ENCODE data around the gene ATP6V1B1.
A peak's percentile ranks its signal among the peaks of the same experiment; 100 is the strongest.

The ATP6V1B1 gene

DNA sequence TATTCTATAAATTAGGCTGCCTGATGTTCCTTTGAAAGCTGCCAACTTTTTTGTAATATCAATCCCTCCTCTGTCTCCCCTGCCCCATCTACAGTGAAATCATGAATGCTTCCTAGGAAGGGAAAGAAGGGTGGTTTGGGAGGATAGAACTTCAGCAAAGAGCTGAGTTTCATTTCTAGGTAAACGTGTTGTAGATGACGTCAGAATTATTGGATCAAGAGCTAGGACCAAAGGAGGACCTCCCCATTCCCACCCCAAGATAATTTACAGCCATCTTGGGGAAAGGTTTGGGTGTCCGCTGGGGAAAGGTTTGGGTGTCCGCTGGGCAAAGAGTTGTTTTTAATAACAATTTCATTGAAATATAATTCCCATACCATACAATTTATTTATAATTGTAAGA, 31.5 kb downstream of the ATP6V1B1 start:
- H3K27ac ChIP-seq (ENCODE audit: low read length) = no peak overlapping the region
- no peaks in the 10 kb centered on the region for H3K36me3 ChIP-seq (ENCODE audit: control insufficient read depth, low read depth, low read length)
- H3K4me3 ChIP-seq (ENCODE audit: low read length) = no peak overlapping the region
- no peaks in the 10 kb centered on the region for H3K4me1 ChIP-seq (ENCODE audit: control insufficient read depth, low read depth, low read length)
- H3K27me3 ChIP-seq (ENCODE audit: control insufficient read depth, insufficient read depth, low read length) = peaks cover 80% of the 10 kb centered on the region
- no peaks in the 10 kb centered on the region for H3K9me3 ChIP-seq (ENCODE audit: control insufficient read depth, low read depth, low read length)
- no peak overlapping the region for H3K9ac ChIP-seq (ENCODE audit: low read length)

- H3K27me3 ChIP-seq (ENCODE audit: control insufficient read depth, insufficient read depth, low read length) = peaks cover 38% of the 10 kb centered on the region
- no peak overlapping the region for H3K27ac ChIP-seq (ENCODE audit: low read length)
- no peak overlapping the region for H3K4me3 ChIP-seq (ENCODE audit: low read length)
- no peak overlapping the region for H3K9ac ChIP-seq (ENCODE audit: low read length)
- no peaks in the 10 kb centered on the region for H3K36me3 ChIP-seq (ENCODE audit: control insufficient read depth, low read depth, low read length)
- peaks cover 11% of the 10 kb centered on the region for H3K4me1 ChIP-seq (ENCODE audit: control insufficient read depth, low read depth, low read length)
- no peaks in the 10 kb centered on the region for H3K9me3 ChIP-seq (ENCODE audit: control insufficient read depth, low read depth, low read length)
These were observed 38.9 kb downstream of the ATP6V1B1 start for GRCh38 chr2:70974592-70974991.

DNA sequence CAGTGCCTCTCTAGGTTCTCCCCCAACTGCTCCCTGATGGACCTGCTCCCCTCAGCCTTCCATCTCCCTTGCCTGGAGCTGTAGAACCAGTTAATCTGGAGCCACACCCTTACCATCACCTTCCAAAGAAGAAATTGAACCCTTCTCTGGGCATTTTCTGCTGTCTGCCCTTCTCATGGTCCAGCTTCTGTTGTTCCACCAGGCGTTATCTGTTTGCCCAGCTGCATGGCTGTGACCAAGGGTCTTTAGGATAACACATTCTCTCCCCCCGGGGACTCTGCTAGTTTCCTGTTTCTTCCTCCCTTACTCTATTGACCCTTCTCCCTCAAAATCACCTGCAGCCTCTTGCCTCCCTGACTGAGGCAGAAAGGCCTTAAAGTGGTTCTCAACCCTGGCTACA, 39.5 kb downstream of the ATP6V1B1 start:
- Histone ChIP-seq H3K4me3 (ENCODE audit: low read length) (no peak overlapping the region), H3K9me3 (ENCODE audit: control insufficient read depth, low read depth, low read length) (no peaks in the 10 kb centered on the region), H3K27me3 (ENCODE audit: control insufficient read depth, insufficient read depth, low read length) (peaks cover 35% of the 10 kb centered on the region), H3K36me3 (ENCODE audit: control insufficient read depth, low read depth, low read length) (no peaks in the 10 kb centered on the region), H3K27ac (ENCODE audit: low read length) (no peak overlapping the region), H3K9ac (ENCODE audit: low read length) (no peak overlapping the region), H3K4me1 (ENCODE audit: control insufficient read depth, low read depth, low read length) (peaks cover 11% of the 10 kb centered on the region)

GRCh38 chr2:70977605-70978205, 42.0 kb downstream of the ATP6V1B1 start:
- Histone ChIP-seq H3K36me3 (ENCODE audit: control insufficient read depth, low read depth, low read length) (no peaks in the 10 kb centered on the region), H3K27me3 (ENCODE audit: control insufficient read depth, insufficient read depth, low read length) (peaks cover 25% of the 10 kb centered on the region), H3K9me3 (ENCODE audit: control insufficient read depth, low read depth, low read length) (no peaks in the 10 kb centered on the region), H3K27ac (ENCODE audit: low read length) (no peak overlapping the region), H3K4me3 (ENCODE audit: low read length) (peak overlapping the region; percentile 75), H3K4me1 (ENCODE audit: control insufficient read depth, low read depth, low read length) (peaks cover 11% of the 10 kb centered on the region), H3K9ac (ENCODE audit: low read length) (peak overlapping the region; percentile 21)

DNA sequence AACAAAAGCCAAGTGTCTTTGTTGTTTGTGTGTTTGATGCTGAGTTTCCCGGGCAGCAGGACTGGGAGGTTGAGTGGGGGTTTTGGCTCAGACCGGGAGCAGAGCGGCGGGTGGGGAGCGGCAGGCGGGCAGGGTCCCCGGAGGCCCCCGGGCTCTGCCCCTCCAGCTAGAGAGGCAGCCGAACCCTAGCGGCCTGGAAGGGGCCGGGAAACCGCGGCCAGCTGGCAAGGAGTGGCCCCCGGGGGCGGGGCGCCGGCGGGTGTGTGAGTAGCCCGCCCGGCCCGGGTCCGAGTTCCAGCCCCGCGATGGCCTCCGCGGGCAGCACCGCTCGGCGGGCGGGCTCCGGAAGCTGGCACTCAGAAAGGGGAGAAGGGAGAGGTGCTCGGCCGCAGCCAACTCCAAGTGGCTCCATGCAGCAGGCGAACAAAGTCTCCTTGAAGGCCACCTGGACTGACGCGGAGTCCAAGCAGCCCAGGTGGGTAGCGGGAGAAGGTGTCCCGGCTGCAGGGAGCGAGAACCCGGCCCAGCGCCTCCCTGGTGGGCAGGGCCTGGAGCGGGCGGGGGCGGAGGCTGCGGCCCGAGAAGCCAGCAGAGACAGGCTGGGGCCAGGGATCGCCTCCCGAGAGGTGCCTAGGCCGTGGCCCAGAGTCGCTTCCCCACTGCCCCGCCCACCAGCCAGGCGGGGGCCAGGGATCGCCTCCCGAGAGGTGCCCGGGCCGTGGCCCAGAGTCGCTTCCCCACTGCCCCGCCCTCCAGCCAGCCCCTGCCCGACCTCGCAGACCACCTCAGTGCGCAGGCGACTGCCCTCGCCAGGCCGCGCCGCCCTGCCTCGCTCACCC, 42.9 kb downstream of the ATP6V1B1 start, which contains the start of gene ANKRD53:
ANKRD53 (plus strand) TSS at position 290 of the 839 bp plus-strand sequence; CDS start at position 306, 16 bp downstream.
- peaks cover 11% of the 10 kb centered on the region for H3K4me1 ChIP-seq (ENCODE audit: control insufficient read depth, low read depth, low read length)
- H3K27me3 ChIP-seq (ENCODE audit: control insufficient read depth, insufficient read depth, low read length) = peaks cover 25% of the 10 kb centered on the region
- no peaks in the 10 kb centered on the region for H3K9me3 ChIP-seq (ENCODE audit: control insufficient read depth, low read depth, low read length)
- no peak within 1 kb of the TSS for H3K27ac ChIP-seq (ENCODE audit: low read length)
- peak within 1 kb of the TSS; percentile 21 for H3K9ac ChIP-seq (ENCODE audit: low read length)
- H3K36me3 ChIP-seq (ENCODE audit: control insufficient read depth, low read depth, low read length) = no peaks in the 10 kb centered on the region
- peak within 1 kb of the TSS; percentile 75 for H3K4me3 ChIP-seq (ENCODE audit: low read length)

DNA sequence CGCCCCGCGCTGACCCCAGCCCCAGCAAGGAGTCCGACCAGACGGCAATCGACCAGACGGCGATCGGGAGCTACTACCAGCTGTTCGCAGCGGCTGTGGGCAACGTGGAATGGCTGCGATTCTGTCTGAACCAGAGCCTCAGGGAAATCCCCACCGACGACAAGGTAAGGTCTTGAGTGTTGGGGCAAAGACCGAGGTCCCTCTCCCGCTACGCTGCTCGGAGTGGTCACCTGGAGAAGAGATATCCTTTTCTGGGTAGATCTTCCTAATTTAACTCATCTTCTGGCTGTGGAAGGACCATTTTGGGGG, 43.4 kb downstream of the ATP6V1B1 start:
- Histone ChIP-seq H3K4me1 (ENCODE audit: control insufficient read depth, low read depth, low read length) (peaks cover 11% of the 10 kb centered on the region), H3K4me3 (ENCODE audit: low read length) (peak overlapping the region; percentile 67)

GRCh38 chr2:70979626-70980025, 43.9 kb downstream of the ATP6V1B1 start:
- Histone ChIP-seq H3K9me3 (ENCODE audit: control insufficient read depth, low read depth, low read length) (no peaks in the 10 kb centered on the region), H3K27me3 (ENCODE audit: control insufficient read depth, insufficient read depth, low read length) (peaks cover 25% of the 10 kb centered on the region), H3K36me3 (ENCODE audit: control insufficient read depth, low read depth, low read length) (no peaks in the 10 kb centered on the region), H3K4me3 (ENCODE audit: low read length) (no peak overlapping the region), H3K4me1 (ENCODE audit: control insufficient read depth, low read depth, low read length) (peaks cover 11% of the 10 kb centered on the region), H3K9ac (ENCODE audit: low read length) (no peak overlapping the region), H3K27ac (ENCODE audit: low read length) (no peak overlapping the region)

More for the DNA sequence above, 43.4 kb downstream of the ATP6V1B1 start:
- Histone ChIP-seq H3K36me3 (ENCODE audit: control insufficient read depth, low read depth, low read length) (no peaks in the 10 kb centered on the region), H3K27ac (ENCODE audit: low read length) (no peak overlapping the region), H3K9ac (ENCODE audit: low read length) (no peak overlapping the region), H3K9me3 (ENCODE audit: control insufficient read depth, low read depth, low read length) (no peaks in the 10 kb centered on the region), H3K27me3 (ENCODE audit: control insufficient read depth, insufficient read depth, low read length) (peaks cover 25% of the 10 kb centered on the region)

DNA sequence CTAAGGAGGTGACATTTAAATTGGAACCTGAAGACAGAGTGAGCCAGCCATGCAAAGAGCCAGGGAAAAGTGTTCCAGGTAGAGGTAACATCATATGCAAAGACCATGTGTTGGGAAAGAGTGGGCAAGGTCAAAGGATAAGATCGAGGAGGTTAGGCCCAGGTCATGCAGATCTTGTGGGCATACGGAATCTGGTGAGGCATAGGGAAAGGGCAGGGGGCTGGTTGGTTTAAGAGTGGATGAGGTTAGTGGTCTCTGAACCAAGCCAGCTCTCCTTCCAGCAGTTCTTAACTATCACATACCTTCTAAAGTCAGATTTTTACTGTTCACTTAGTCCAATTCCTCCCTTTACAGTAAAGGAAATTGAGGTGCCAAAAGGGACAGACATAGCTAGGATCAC, 45.7 kb downstream of the ATP6V1B1 start:
- H3K27ac ChIP-seq (ENCODE audit: low read length) = no peak overlapping the region
- peaks cover 8% of the 10 kb centered on the region for H3K4me1 ChIP-seq (ENCODE audit: control insufficient read depth, low read depth, low read length)
- H3K27me3 ChIP-seq (ENCODE audit: control insufficient read depth, insufficient read depth, low read length) = peaks cover 22% of the 10 kb centered on the region
- no peak overlapping the region for H3K9ac ChIP-seq (ENCODE audit: low read length)
- H3K9me3 ChIP-seq (ENCODE audit: control insufficient read depth, low read depth, low read length) = no peaks in the 10 kb centered on the region
- no peak overlapping the region for H3K4me3 ChIP-seq (ENCODE audit: low read length)
- no peaks in the 10 kb centered on the region for H3K36me3 ChIP-seq (ENCODE audit: control insufficient read depth, low read depth, low read length)

DNA sequence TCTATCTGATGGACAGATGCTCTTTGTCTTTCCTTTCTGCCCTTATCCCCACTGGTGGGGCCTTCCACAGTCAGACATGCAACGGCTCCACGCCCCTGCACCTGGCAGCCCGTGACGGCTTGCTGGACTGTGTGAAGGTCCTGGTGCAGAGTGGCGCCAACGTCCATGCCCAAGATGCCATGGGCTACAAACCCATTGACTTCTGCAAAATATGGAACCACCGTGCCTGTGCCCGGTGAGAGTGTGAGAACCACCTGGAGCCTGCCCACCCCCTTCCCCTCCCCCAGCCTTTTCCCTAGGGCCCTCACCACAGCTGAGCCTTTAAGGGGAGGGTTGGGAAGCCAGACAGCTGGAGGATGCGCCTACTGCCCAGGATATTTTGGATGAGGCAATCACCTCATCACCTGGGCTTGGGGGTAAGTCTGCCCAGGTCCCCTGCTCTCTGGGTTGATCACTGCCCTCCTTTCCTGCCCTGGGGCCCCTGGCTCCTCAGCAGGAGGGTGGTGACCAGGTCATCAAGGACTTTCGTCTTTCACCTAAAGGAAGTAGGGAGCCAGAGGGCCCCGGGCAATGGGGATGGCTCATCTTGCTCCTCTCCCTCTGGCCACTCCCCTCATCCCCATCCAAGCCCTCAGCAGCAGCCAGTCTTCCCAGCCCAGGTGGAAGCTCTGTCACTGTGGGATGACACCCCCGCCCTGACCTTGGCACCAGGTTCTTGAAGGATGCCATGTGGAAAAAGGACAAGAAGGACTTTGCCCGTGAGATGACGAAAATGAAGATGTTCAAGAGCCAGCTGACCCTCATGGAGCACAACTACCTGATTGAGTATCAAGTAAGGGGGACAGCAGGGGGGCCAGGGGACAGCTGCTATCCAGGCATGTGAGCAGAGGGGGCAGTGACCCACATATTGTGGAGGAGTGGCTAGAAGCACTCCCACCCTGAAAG, 46.4 kb downstream of the ATP6V1B1 start:
- no peaks in the 10 kb centered on the region for H3K36me3 ChIP-seq (ENCODE audit: control insufficient read depth, low read depth, low read length)
- H3K9ac ChIP-seq (ENCODE audit: low read length) = no peak overlapping the region
- H3K4me1 ChIP-seq (ENCODE audit: control insufficient read depth, low read depth, low read length) = peaks cover 5% of the 10 kb centered on the region
- H3K27me3 ChIP-seq (ENCODE audit: control insufficient read depth, insufficient read depth, low read length) = peaks cover 20% of the 10 kb centered on the region
- no peak overlapping the region for H3K4me3 ChIP-seq (ENCODE audit: low read length)
- no peak overlapping the region for H3K27ac ChIP-seq (ENCODE audit: low read length)
- no peaks in the 10 kb centered on the region for H3K9me3 ChIP-seq (ENCODE audit: control insufficient read depth, low read depth, low read length)

DNA sequence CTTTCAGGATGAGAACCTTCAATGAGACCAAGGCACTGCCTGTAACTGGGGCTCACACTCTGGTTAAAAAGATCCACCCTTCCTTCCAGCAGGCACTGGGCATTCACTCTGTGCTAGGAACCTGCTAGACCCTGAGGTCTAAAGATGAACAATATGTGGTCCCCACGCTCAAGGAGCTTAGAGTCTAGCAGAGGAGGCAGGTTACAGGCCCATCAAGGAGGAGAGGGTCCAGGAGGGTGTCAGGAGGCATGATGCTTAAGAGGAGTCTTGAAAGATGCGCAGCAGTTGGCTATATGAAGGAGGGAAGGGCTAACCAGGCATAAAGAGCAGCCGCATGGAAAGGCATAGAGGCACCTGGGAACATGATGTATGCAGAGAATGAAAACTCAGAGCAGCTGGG, 47.3 kb downstream of the ATP6V1B1 start:
- Histone ChIP-seq H3K4me1 (ENCODE audit: control insufficient read depth, low read depth, low read length) (peaks cover 3% of the 10 kb centered on the region), H3K27ac (ENCODE audit: low read length) (no peak overlapping the region), H3K9me3 (ENCODE audit: control insufficient read depth, low read depth, low read length) (no peaks in the 10 kb centered on the region), H3K9ac (ENCODE audit: low read length) (no peak overlapping the region), H3K36me3 (ENCODE audit: control insufficient read depth, low read depth, low read length) (no peaks in the 10 kb centered on the region), H3K4me3 (ENCODE audit: low read length) (no peak overlapping the region), H3K27me3 (ENCODE audit: control insufficient read depth, insufficient read depth, low read length) (peaks cover 15% of the 10 kb centered on the region)

GRCh38 chr2:70983506-70984227, 48.0 kb downstream of the ATP6V1B1 start:
- Histone ChIP-seq H3K9ac (ENCODE audit: low read length) (no peak overlapping the region), H3K36me3 (ENCODE audit: control insufficient read depth, low read depth, low read length) (peaks cover 6% of the 10 kb centered on the region), H3K4me3 (ENCODE audit: low read length) (no peak overlapping the region), H3K4me1 (ENCODE audit: control insufficient read depth, low read depth, low read length) (no peaks in the 10 kb centered on the region), H3K27ac (ENCODE audit: low read length) (no peak overlapping the region), H3K27me3 (ENCODE audit: control insufficient read depth, insufficient read depth, low read length) (peaks cover 11% of the 10 kb centered on the region), H3K9me3 (ENCODE audit: control insufficient read depth, low read depth, low read length) (no peaks in the 10 kb centered on the region)

Data from iPS-18a (cell line).